GM18858 (cell line): ENCODE results near the gene ZNF280A.
"Not testable (repeated sequence)": the region's sequence is repeated elsewhere in the genome, so short reads cannot be mapped to it uniquely, and the experiment has no call there.

ENCODE experiments used
- ATAC-seq: cut with Tn5 transposase; IDR thresholded peaks from one replicate; pipeline ENCODE4 v1.9.1; 2021; ENCODE audit not compliant: unreplicated experiment

Gene ZNF280A

GRCh38 chr22:22546490-22546889 is 26.4 kb upstream of the ZNF280A start:
- ATAC-seq, result no peak

- no peak for ATAC-seq
These were observed 25.0 kb upstream of the ZNF280A start for GRCh38 chr22:22545084-22545483.

- ATAC-seq, result no peak
These were observed 18.3 kb upstream of the ZNF280A start for GRCh38 chr22:22538226-22538989.

- ATAC-seq, result no peak
These were observed 16.8 kb upstream of the ZNF280A start for GRCh38 chr22:22536916-22537315.

- no peak for ATAC-seq
These were observed 16.4 kb upstream of the ZNF280A start for GRCh38 chr22:22536515-22536914.

GRCh38 chr22:22535662-22536061 is 15.6 kb upstream of the ZNF280A start:
- ATAC-seq, result no peak

- ATAC-seq, result no peak
These were observed 14.7 kb upstream of the ZNF280A start for GRCh38 chr22:22534604-22535415.

GRCh38 chr22:22533863-22534262 is 13.8 kb upstream of the ZNF280A start:
- no peak for ATAC-seq

GRCh38 chr22:22533417-22533816 is 13.3 kb upstream of the ZNF280A start:
- ATAC-seq, result no peak

GRCh38 chr22:22532547-22533071 is 12.5 kb upstream of the ZNF280A start:
- ATAC-seq, result not testable (repeated sequence)

GRCh38 chr22:22531770-22532546 is 11.9 kb upstream of the ZNF280A start:
- no peak for ATAC-seq

- ATAC-seq, result no peak
These were observed 8.7 kb upstream of the ZNF280A start for GRCh38 chr22:22528780-22529179.

- no peak for ATAC-seq
These were observed 7.2 kb upstream of the ZNF280A start for GRCh38 chr22:22527312-22527711.

GRCh38 chr22:22526125-22526912 is 6.2 kb upstream of the ZNF280A start:
- no peak for ATAC-seq

GRCh38 chr22:22523494-22523893 is 3.4 kb upstream of the ZNF280A start:
- no peak for ATAC-seq

- ATAC-seq, result no peak
These were observed 1.6 kb upstream of the ZNF280A start for GRCh38 chr22:22521631-22522030.

GRCh38 chr22:22520667-22521602 is 865 bp upstream of the ZNF280A start:
- ATAC-seq, result no peak

GRCh38 chr22:22519591-22519990 is 479 bp downstream of the ZNF280A start:
- ATAC-seq, result no peak

- ATAC-seq, result no peak
These were observed 3.1 kb downstream of the ZNF280A start for GRCh38 chr22:22516992-22517391.
